NCI-H2029 treated with DMSO at 0.1 percent for 48 hours (cell line): ENCODE data around the gene CBL.
A peak's percentile ranks its signal among the peaks of the same experiment; 100 is the strongest.
"Not testable (repeated sequence)": the region's sequence is repeated elsewhere in the genome, so short reads cannot be mapped to it uniquely, and the experiment has no call there.

ENCODE experiments used
- DNase-seq: peaks from one replicate; lab custom pipeline; 2025; lab: John Stamatoyannopoulos, UW

Gene CBL

GRCh38 chr11:119185981-119186634, 20.0 kb upstream of the CBL start:
- no peak for DNase-seq

- no peak for DNase-seq
These were observed 18.8 kb upstream of the CBL start for GRCh38 chr11:119187123-119187892.

- no peak for DNase-seq
These were observed 18.1 kb upstream of the CBL start for GRCh38 chr11:119188067-119188466.

- DNase-seq, result no peak
These were observed 17.3 kb upstream of the CBL start for GRCh38 chr11:119188887-119189286.

- no peak for DNase-seq
These were observed 16.7 kb upstream of the CBL start for GRCh38 chr11:119189393-119189792.

GRCh38 chr11:119190531-119190930, 15.6 kb upstream of the CBL start:
- no peak for DNase-seq

GRCh38 chr11:119191265-119191664, 14.9 kb upstream of the CBL start:
- not testable (repeated sequence) for DNase-seq

- DNase-seq, result no peak
These were observed 14.0 kb upstream of the CBL start for GRCh38 chr11:119192111-119192510.

- no peak for DNase-seq
These were observed 13.1 kb upstream of the CBL start for GRCh38 chr11:119193001-119193400.

- no peak for DNase-seq
These were observed 12.5 kb upstream of the CBL start for GRCh38 chr11:119193626-119194025.

GRCh38 chr11:119194811-119195440, 11.2 kb upstream of the CBL start:
- DNase-seq, result no peak

- DNase-seq, result peak; percentile 9
These were observed 10.5 kb upstream of the CBL start for GRCh38 chr11:119195680-119196079.

- peak; percentile 91 for DNase-seq
These were observed 9.2 kb upstream of the CBL start for GRCh38 chr11:119196833-119197483.

GRCh38 chr11:119198925-119199324, 7.2 kb upstream of the CBL start:
- no peak for DNase-seq

GRCh38 chr11:119201236-119201635, 4.9 kb upstream of the CBL start:
- not testable (repeated sequence) for DNase-seq

- no peak for DNase-seq
These were observed 3.6 kb upstream of the CBL start for GRCh38 chr11:119202554-119202953.

- no peak for DNase-seq
These were observed 2.1 kb upstream of the CBL start for GRCh38 chr11:119204066-119204465.

GRCh38 chr11:119205080-119205479, 1.1 kb upstream of the CBL start:
- no peak for DNase-seq

- no peak for DNase-seq
These were observed 624 bp downstream of the CBL start for GRCh38 chr11:119206511-119207414.

GRCh38 chr11:119207415-119207960, 1.3 kb downstream of the CBL start:
- DNase-seq, result no peak

- DNase-seq, result no peak
These were observed 3.0 kb downstream of the CBL start for GRCh38 chr11:119209186-119209585.
